MCF 10A (cell line): ENCODE data around the gene DHRS11. TPM values are rescaled to one million over a fixed set of nuclear protein-coding genes. Genes with fewer than 3 reads are reported as not detected.
A peak's percentile ranks its signal among the peaks of the same experiment; 100 is the strongest.

ENCODE experiments used
- BruUV-seq: library from RNA; stranded (reverse); fragments of 400-500 nt; replicated peaks from 2 replicates; lab custom pipeline; 2021; lab: Mats Ljungman, UMichigan
- CTCF ChIA-PET: fragments of 300-600 bp; sonication (Branson Sonifier 250); formaldehyde crosslinking; extraction: SDS; loops from one replicate; lab custom pipeline; 2021; ENCODE audit warnings: antibody characterized with exemption, inconsistent platforms; lab: Yijun Ruan, JAX
- POLR2A ChIA-PET: fragments of 300-600, 350-650 bp; sonication (Branson Sonifier 250); formaldehyde crosslinking; extraction: SDS; loops from one replicate; lab custom pipeline; 2020; ENCODE audit warnings: antibody characterized with exemption, inconsistent platforms; lab: Yijun Ruan, JAX
- DNase-seq: peaks from one replicate; pipeline ENCODE4 v3.0.0-alpha.2; 2018; ENCODE audit not compliant: unreplicated experiment
- H3K27ac Mint-ChIP-seq: one replicate; pipeline ENCODE4 v1.8.0; 2022; ENCODE audit warnings: mild to moderate bottlenecking, low read depth, mixed read lengths; ENCODE audit not compliant: unreplicated experiment
- H3K27me3 Mint-ChIP-seq: one replicate; pipeline ENCODE4 v1.8.0; 2022; ENCODE audit warnings: mixed read lengths; ENCODE audit not compliant: insufficient read depth, unreplicated experiment
- H3K36me3 Mint-ChIP-seq: one replicate; pipeline ENCODE4 v1.8.0; 2022; ENCODE audit warnings: mild to moderate bottlenecking, moderate library complexity, mixed read lengths; ENCODE audit not compliant: insufficient read depth, unreplicated experiment
- H3K4me1 Mint-ChIP-seq: one replicate; pipeline ENCODE4 v1.8.0; 2022; ENCODE audit warnings: mixed read lengths; ENCODE audit not compliant: insufficient read depth, unreplicated experiment
- H3K4me3 Mint-ChIP-seq: one replicate; pipeline ENCODE4 v1.8.0; 2022; ENCODE audit warnings: mild to moderate bottlenecking, moderate library complexity, mixed read lengths; ENCODE audit not compliant: unreplicated experiment
- H3K9me3 Mint-ChIP-seq: one replicate; pipeline ENCODE4 v1.8.0; 2022; ENCODE audit warnings: mixed read lengths; ENCODE audit not compliant: unreplicated experiment
- CTCF ChIP-seq: fragments of 200-600 bp; IDR thresholded peaks from one replicate; pipeline ENCODE4 v1.8.0; 2022; ENCODE audit warnings: antibody characterized with exemption, mild to moderate bottlenecking; ENCODE audit not compliant: unreplicated experiment
- intact Hi-C: fragments of 100-400 bp; cut with micrococcal nuclease; formaldehyde crosslinking; loops from 2 replicates; pipeline ENCODE4 v1.14.1; 2022
- total RNA-seq: library from RNA; stranded (reverse); gene quantifications from 2 replicates; pipeline ENCODE4 v1.2.3, GENCODE V29; 2022

DHRS11 gene
- total RNA-seq, 1 experiment from 2014 or later = 14.7 TPM

GRCh38 chr17:36640346-36640745 is 48.7 kb downstream of the DHRS11 start:
- no peaks in the 10 kb centered on the region for H3K36me3 Mint-ChIP-seq
- H3K27ac Mint-ChIP-seq = no peak overlapping the region
- TF ChIP-seq CTCF = no peak
- H3K4me3 Mint-ChIP-seq = no peak overlapping the region
- no peaks in the 10 kb centered on the region for H3K9me3 Mint-ChIP-seq
- ChIA-PET POLR2A (no interaction called here), CTCF (interaction anchor here (2.8 kb wide), 1 partner anchor 407 kb away, joined by 13 read pairs; no protein-coding TSS in a partner anchor)
- BruUV-seq = no TSS peak
- peaks cover 96% of the 10 kb centered on the region for H3K27me3 Mint-ChIP-seq
- DNase-seq = no peak
- intact Hi-C loops = no loop called here
- no peaks in the 10 kb centered on the region for H3K4me1 Mint-ChIP-seq

GRCh38 chr17:36640836-36641235 is 49.2 kb downstream of the DHRS11 start:
- no peak for TF ChIP-seq CTCF
- H3K9me3 Mint-ChIP-seq = no peaks in the 10 kb centered on the region
- intact Hi-C loops = no loop called here
- ChIA-PET CTCF (interaction anchor here (2.8 kb wide), 1 partner anchor 406 kb away, joined by 13 read pairs; no protein-coding TSS in a partner anchor), POLR2A (no interaction called here)
- no peak overlapping the region for H3K27ac Mint-ChIP-seq
- no TSS peak for BruUV-seq
- no peaks in the 10 kb centered on the region for H3K36me3 Mint-ChIP-seq
- no peaks in the 10 kb centered on the region for H3K4me1 Mint-ChIP-seq
- peaks cover 97% of the 10 kb centered on the region for H3K27me3 Mint-ChIP-seq
- H3K4me3 Mint-ChIP-seq = no peak overlapping the region
- no peak for DNase-seq

- ChIA-PET CTCF (no interaction called here), POLR2A (no interaction called here)
- no TSS peak for BruUV-seq
- Mint-ChIP-seq H3K9me3 (no peaks in the 10 kb centered on the region), H3K36me3 (no peaks in the 10 kb centered on the region), H3K4me3 (peak overlapping the region; percentile 35), H3K4me1 (no peaks in the 10 kb centered on the region), H3K27me3 (peaks cover 100% of the 10 kb centered on the region), H3K27ac (no peak overlapping the region)
- DNase-seq = no peak
- TF ChIP-seq CTCF = no peak
- intact Hi-C loops = no loop called here
Measured at GRCh38 chr17:36641331-36641876, 49.7 kb downstream of the DHRS11 start.

GRCh38 chr17:36641877-36642845 is 50.5 kb downstream of the DHRS11 start:
- peak overlapping the region; percentile 35 for H3K4me3 Mint-ChIP-seq
- CTCF ChIA-PET = interaction anchor here (0.6 kb wide), 1 partner anchor 504 kb away, joined by 3 read pairs; no protein-coding TSS in a partner anchor
- BruUV-seq = no TSS peak

More at GRCh38 chr17:36641877-36642845, 50.5 kb downstream of the DHRS11 start:
- intact Hi-C loops = no loop called here
- Mint-ChIP-seq H3K36me3 (no peaks in the 10 kb centered on the region), H3K27me3 (peaks cover 100% of the 10 kb centered on the region), H3K27ac (no peak overlapping the region), H3K4me1 (no peaks in the 10 kb centered on the region), H3K9me3 (no peaks in the 10 kb centered on the region)
- TF ChIP-seq CTCF = no peak
- DNase-seq = no peak
- POLR2A ChIA-PET = no interaction called here
